Mucosa of descending colon (tissue), 3 donors: Measurements from ENCODE around the gene DGCR8. TPM values are rescaled to one million over a fixed set of nuclear protein-coding genes. Genes with fewer than 3 reads are reported as not detected.

ENCODE experiments used
- ATAC-seq: fragments of 200-7000 bp; cut with Tn5 transposase; one replicate; pipeline ENCODE4 v1.9.1; 2020; ENCODE audit warnings: mild to moderate bottlenecking, moderate library complexity
- DNase-seq, 3 donors: peaks; one replicate each; pipeline ENCODE4 v3.0.0-alpha.2; 2020
- H3K36me3 ChIP-seq: fragments of 200-600 bp; one replicate; pipeline ENCODE4 v1.8.0; 2021; ENCODE audit warnings: low read depth, mild to moderate bottlenecking
- H3K4me1 ChIP-seq: fragments of 200-600 bp; one replicate; pipeline ENCODE4 v1.8.0; 2021; ENCODE audit warnings: low read depth, mild to moderate bottlenecking
- H3K4me3 ChIP-seq: fragments of 200-600 bp; one replicate; pipeline ENCODE4 v1.8.0; 2021; ENCODE audit warnings: mild to moderate bottlenecking
- H3K9me3 ChIP-seq: fragments of 200-600 bp; one replicate; pipeline ENCODE4 v1.8.0; 2021; ENCODE audit warnings: mild to moderate bottlenecking
- intact Hi-C, 2 donors: fragments of 100-400 bp; cut with DNase I in 1 of 2; cut with micrococcal nuclease in 1 of 2; formaldehyde crosslinking; loops; one replicate each; pipeline versions ENCODE4 v1.11.0 to v1.11.1; 2022; cut with DNase I, micrococcal nuclease
- total RNA-seq, 3 donors: library from RNA; stranded (reverse); fragmentation: NEBNext Ultra II Directional in 2 of 3; extraction: Animal tissue kit (Norgen Biotek cat#: 25700) in 2 of 3; gene quantifications; one replicate each; pipeline versions ENCODE4 v1.2.1 to v1.2.4, GENCODE V29; 2021 to 2023
- TF ChIP-seq, protein P1 (sequence below): fragments of 200-600 bp; IDR thresholded peaks from one replicate; pipeline ENCODE4 v1.8.0; 2022; ENCODE audit warnings: antibody characterized with exemption, mild to moderate bottlenecking
- donor health status: DM: no; HTN: no; CAD: no; lungs with moderate emphysema.
- donor health status: DM: no; HTN: no; CAD: no.
- donor health status: DM: no; HTN: yes; CAD: no.

DGCR8 gene
- total RNA-seq, 3 donors from 2014 or later = 39.0 to 48.8 (median 48.4) TPM

DNA sequence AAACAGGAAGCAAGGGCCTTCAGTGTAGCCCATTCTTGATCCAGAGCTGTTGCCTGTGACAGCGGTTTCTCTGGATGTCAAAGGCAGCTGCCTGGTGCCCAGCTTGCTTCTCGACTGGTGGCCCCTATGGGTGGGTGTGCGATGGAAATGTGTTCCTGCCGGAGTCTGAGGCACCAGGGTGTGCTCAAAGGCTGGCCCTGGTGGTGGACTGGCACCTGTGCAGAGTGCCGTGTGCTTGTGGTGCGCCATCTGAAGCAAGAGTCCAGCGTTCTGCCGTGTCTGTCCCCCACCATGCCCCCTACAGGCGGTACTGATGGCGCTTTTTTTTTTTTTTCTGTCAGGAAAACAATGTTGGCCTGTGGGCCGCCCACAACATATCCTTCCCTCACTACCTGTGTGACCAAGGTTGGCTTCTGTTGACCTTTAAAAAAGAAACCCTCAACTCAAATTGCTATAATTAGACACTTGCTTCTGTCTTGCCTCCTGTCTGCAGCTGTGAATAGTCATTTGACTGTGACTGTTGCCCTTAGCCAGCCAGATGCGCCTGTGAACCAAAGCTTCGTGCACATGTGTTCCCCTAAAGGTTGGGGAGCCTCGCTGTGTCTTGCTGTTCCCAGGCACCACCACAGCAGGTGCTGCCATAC lies 31.1 kb downstream of the DGCR8 start:
- Histone ChIP-seq H3K4me1 (peaks cover 9% of the 10 kb centered on the region), H3K36me3 (peaks cover 8% of the 10 kb centered on the region), H3K9me3 (no peaks in the 10 kb centered on the region), H3K4me3 (no peak overlapping the region)
- TF ChIP-seq, protein P1, sequence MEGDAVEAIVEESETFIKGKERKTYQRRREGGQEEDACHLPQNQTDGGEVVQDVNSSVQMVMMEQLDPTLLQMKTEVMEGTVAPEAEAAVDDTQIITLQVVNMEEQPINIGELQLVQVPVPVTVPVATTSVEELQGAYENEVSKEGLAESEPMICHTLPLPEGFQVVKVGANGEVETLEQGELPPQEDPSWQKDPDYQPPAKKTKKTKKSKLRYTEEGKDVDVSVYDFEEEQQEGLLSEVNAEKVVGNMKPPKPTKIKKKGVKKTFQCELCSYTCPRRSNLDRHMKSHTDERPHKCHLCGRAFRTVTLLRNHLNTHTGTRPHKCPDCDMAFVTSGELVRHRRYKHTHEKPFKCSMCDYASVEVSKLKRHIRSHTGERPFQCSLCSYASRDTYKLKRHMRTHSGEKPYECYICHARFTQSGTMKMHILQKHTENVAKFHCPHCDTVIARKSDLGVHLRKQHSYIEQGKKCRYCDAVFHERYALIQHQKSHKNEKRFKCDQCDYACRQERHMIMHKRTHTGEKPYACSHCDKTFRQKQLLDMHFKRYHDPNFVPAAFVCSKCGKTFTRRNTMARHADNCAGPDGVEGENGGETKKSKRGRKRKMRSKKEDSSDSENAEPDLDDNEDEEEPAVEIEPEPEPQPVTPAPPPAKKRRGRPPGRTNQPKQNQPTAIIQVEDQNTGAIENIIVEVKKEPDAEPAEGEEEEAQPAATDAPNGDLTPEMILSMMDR = no peak
- DNase-seq = peak in 2 of 3 donors; percentile 25 to 41
- intact Hi-C loops = no loop called here
- ATAC-seq = peak; percentile 19

DNA sequence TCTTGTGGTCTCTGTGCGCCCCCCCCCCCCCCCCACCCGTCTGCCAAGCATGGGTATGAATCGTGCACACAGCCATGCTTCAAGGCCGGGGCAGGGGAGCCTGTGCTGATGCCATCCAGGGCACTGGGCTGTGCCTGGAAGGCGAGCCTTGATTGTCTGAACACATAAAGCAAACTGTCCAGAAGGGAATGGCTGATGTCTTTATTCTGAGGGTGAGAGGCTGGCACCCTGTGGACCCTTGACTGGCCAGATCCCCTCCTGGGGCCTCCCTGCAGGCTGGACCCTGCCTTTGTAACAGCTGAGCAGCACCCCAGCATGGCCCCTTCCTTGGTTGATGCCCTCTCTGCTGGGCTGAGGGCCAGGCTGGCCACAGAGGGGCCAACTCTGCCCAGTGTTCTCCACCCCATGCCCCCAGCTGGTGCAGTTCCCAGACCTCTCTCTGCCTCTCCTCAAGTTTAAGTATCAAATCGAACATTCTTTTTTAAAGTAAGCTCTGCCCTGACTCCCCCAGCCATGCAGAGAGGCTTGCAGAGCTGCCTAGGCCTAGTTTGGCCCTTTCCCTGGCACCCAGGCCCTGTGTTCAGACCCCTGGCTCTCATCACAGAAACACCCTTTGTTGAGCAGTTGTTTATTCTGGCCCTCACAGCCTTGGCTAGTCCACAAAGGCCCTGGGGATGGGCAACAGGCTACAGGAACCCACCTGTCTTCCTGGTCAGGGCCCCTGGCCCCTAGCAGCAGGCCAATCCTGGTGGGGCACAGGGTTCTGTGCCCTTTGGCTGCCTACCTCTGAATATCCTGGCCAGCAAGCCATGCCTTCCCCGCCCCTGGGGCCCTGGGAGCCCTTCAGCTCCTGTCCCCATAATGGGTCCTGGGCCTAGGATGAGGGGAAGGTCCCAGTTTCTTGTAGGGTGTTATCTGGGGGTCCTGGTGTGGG lies 31.9 kb downstream of the DGCR8 start:
- TF ChIP-seq, protein P1 = no peak
- no peaks in the 10 kb centered on the region for H3K9me3 ChIP-seq
- ATAC-seq (no peak), DNase-seq (peak in 2 of 3 donors; percentile 24 to 43)
- H3K4me1 ChIP-seq = peaks cover 12% of the 10 kb centered on the region
- H3K36me3 ChIP-seq = peaks cover 8% of the 10 kb centered on the region
- intact Hi-C loops = no loop called here
- no peak overlapping the region for H3K4me3 ChIP-seq

DNA sequence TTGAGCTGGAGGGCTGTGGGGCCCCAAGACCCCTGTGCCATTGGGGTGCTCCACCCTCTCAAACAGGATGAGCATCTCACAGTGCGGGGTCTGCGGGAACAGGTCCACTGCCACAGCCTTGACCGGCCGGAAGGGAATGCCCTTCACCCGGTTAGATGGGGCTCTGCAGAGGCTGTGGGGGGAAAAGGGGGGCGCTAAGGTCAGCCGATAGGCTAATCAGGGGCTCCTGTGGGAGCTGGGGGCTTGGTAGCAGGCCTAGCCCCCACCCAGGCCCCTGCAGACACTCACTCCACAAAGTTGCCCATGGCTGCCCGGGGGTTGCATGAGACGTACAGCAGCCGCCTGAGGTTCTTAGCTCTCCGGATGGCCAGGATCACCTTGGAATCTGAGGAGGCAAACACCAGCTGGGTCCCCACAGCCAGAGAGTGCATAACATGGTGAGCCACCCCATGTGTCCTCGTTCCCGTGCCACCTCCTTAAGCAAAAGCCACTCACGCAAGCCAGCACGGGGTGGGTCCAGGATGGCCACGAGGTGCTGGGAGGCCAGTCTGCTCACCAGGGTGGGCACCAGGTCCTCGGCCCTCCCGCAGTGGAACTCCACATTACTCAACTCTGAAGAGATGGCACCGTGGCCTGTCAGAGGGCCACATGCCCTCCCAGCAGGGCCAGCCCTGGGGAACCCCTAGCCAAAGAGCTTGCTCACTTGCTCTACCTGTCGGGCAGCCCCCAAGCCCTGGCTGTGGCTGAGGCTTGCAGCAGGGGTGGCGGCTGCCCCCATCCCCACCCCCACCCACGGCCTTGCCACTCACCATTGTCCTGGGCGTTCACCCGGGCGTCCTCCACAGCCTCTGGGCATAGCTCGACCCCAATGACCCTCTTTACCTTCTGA lies 32.8 kb downstream of the DGCR8 start:
- TF ChIP-seq, protein P1 = no peak
- DNase-seq (peak in 2 of 3 donors; percentile 27 to 46), ATAC-seq (no peak)
- no peaks in the 10 kb centered on the region for H3K36me3 ChIP-seq
- peaks cover 12% of the 10 kb centered on the region for H3K4me1 ChIP-seq
- intact Hi-C loops = no loop called here
- no peaks in the 10 kb centered on the region for H3K9me3 ChIP-seq
- H3K4me3 ChIP-seq = no peak overlapping the region

DNA sequence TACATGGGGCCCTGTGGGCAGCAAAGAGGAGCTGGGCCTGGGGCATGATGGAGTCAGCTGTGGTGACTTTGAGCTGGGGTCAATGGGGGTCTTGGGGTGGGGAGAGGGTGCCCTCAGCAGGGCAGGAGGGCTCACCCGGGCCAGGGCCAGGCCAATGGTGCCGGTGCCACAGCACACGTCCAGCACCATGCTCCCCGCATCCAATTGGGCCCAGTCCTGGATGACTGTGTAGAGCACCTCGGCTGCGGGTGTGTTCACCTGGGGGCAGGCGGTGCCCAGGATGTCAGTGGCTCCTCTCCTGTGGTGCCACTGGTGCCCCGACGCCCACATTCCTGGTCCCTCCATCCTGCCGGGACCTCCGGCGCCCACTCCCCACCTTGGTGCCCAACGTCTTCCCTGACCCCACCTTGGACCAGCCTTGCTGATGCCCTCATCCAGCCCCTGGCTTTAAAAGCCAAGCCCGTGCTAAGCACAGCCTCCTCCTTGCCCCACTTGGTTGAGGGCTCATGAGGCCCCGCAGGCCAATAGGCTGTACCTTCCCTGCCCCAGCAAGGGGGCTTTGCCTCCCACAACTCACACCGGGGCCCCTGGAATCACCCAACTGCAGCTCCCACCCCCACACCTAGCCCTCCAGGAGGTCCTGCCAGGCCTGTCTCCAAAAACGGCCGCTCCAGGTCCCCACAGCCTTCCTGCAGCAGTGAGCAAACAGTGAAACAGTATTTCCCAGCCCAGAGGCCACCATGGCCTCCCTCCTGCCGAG lies 33.7 kb downstream of the DGCR8 start:
- Histone ChIP-seq H3K4me3 (no peak overlapping the region), H3K36me3 (no peaks in the 10 kb centered on the region), H3K4me1 (peaks cover 21% of the 10 kb centered on the region), H3K9me3 (no peaks in the 10 kb centered on the region)
- peak in 2 of 3 donors; percentile 25 to 53 for DNase-seq
- ATAC-seq = no peak
- intact Hi-C loops = no loop called here
- TF ChIP-seq, protein P1 = no peak
